Peyer's patch (tissue), 4 donors: ENCODE measurements around the gene MYO1D.

ENCODE experiments used
- CTCF ChIP-seq, 6 experiments: fragments of 450-650 bp in 4 of 6; fragments of 200-600 bp in 2 of 6; sonication (generic) in 1 of 6; IDR thresholded peaks; one replicate each; pipeline ENCODE4 v1.5.1; 2017 to 2019; ENCODE audit warnings: antibody characterized with exemption in 6 of 6, mild to moderate bottlenecking in 3 of 6, moderate library complexity in 1 of 6
- POLR2A ChIP-seq, 2 donors: fragments of 450-650 bp; IDR thresholded peaks; one replicate each; pipeline ENCODE4 v1.5.1; 2017; ENCODE audit warnings: antibody characterized with exemption in 2 of 2, mild to moderate bottlenecking in 2 of 2, moderate library complexity in 2 of 2

- no peak for TF ChIP-seq POLR2A (IDR thresholded peaks at IDR 0.05)
- no peak for TF ChIP-seq CTCF (IDR thresholded peaks at IDR 0.05)
Observed at GRCh38 chr17:32475258-32475657, 401.7 kb downstream of the MYO1D start.
